ENCODE data around the gene ACSS3.
A peak's percentile ranks its signal among the peaks of the same experiment; 100 is the strongest.

ACSS3 gene

GRCh38 chr12:81221681-81222080, 143.8 kb downstream of the ACSS3 start:
- no peak for DNase-seq

- peak in 1 of 56 donors; percentile 1 for DNase-seq
Observed at GRCh38 chr12:81222846-81223592, 145.1 kb downstream of the ACSS3 start.

GRCh38 chr12:81224626-81225025, 146.7 kb downstream of the ACSS3 start:
- no peak for DNase-seq

GRCh38 chr12:81229759-81230158, 151.9 kb downstream of the ACSS3 start:
- no peak for DNase-seq

GRCh38 chr12:81231574-81232368, 153.9 kb downstream of the ACSS3 start:
- no peak for DNase-seq

- peak in 1 of 56 donors; percentile 1 for DNase-seq
Observed at GRCh38 chr12:81245458-81245857, 167.6 kb downstream of the ACSS3 start.

- DNase-seq: no peak
Observed at GRCh38 chr12:81245907-81246570, 168.2 kb downstream of the ACSS3 start.

- no peak for DNase-seq
Observed at GRCh38 chr12:81249976-81250375, 172.1 kb downstream of the ACSS3 start.

GRCh38 chr12:81252228-81252627, 174.3 kb downstream of the ACSS3 start:
- DNase-seq: no peak

GRCh38 chr12:81253360-81253759, 175.5 kb downstream of the ACSS3 start:
- DNase-seq: no peak

GRCh38 chr12:81255456-81255855, 177.6 kb downstream of the ACSS3 start:
- no peak for DNase-seq

GRCh38 chr12:81255947-81256346, 178.1 kb downstream of the ACSS3 start:
- DNase-seq: no peak

GRCh38 chr12:81257947-81258551, 180.2 kb downstream of the ACSS3 start:
- no peak for DNase-seq

- no peak for DNase-seq
Observed at GRCh38 chr12:81259360-81259759, 181.5 kb downstream of the ACSS3 start.

GRCh38 chr12:81261508-81262207, 183.8 kb downstream of the ACSS3 start:
- no peak for DNase-seq

- no peak for DNase-seq
Observed at GRCh38 chr12:81263072-81263471, 185.2 kb downstream of the ACSS3 start.

GRCh38 chr12:81270385-81270784, 192.5 kb downstream of the ACSS3 start:
- no peak for DNase-seq

GRCh38 chr12:81274637-81275529, 197.0 kb downstream of the ACSS3 start:
- no peak for DNase-seq

- no peak for DNase-seq
Observed at GRCh38 chr12:81284137-81284536, 206.3 kb downstream of the ACSS3 start.

- DNase-seq: no peak
Observed at GRCh38 chr12:81288651-81289050, 210.8 kb downstream of the ACSS3 start.
